K562 (cell line): ENCODE data around the gene MED17.

Experiments
- CHD7 ChIP-seq: fragments of 200-600 bp; sonication (generic); IDR thresholded peaks from one replicate; pipeline ENCODE4 v1.6.1; 2012; ENCODE audit warnings: mild to moderate bottlenecking, low read depth, low read length, inconsistent platforms
- POLR2A ChIP-seq: fragments of 450-650 bp; conservative IDR thresholded peaks from 2 replicates; pipeline ENCODE4 v1.6.1; 2016
- ZBTB34 ChIP-seq: fragments of 250-450 bp; sonication (Bioruptor Pico); IDR thresholded peaks from 2 replicates; pipeline ENCODE4 v1.8.0; 2021; ENCODE audit warnings: mild to moderate bottlenecking, moderate library complexity
- ZNF584 ChIP-seq: fragments of 200-800 bp; sonication (Bioruptor generic); IDR thresholded peaks from 2 replicates; pipeline ENCODE4 v1.6.1; 2016; ENCODE audit warnings: low read depth, mild to moderate bottlenecking, missing genetic modification characterization, missing compliant biosample characterization
- ZNF766 ChIP-seq: fragments of 200-800 bp; sonication (Bioruptor generic); conservative IDR thresholded peaks from 2 replicates; pipeline ENCODE4 v1.6.1; 2016; ENCODE audit warnings: missing genetic modification characterization, missing compliant biosample characterization

- TF ChIP-seq ZBTB34 (CRISPR knock-in tag) (no peak), ZNF584 (no peak), ZNF766 (CRISPR knock-in tag) (no peak), POLR2A (no peak), CHD7 (no peak)
Observed at GRCh38 chr11:93773045-93773477, 11.0 kb upstream of the MED17 start.
